Activated CD4-positive, alpha-beta T cell treated with anti-CD3 and anti-CD28 coated beads, Interleukin-2, amount 10 ng/mL, durations not matched to agents 7 days and 5 days (primary cell): Measurements from ENCODE around the gene MEAF6. TPM values are rescaled to one million over a fixed set of nuclear protein-coding genes. Genes with fewer than 3 reads are reported as not detected.
A peak's percentile ranks its signal among the peaks of the same experiment; 100 is the strongest.

Experiments used
- CTCF ChIA-PET: fragments of 350-600 bp; sonication (Branson Sonifier 250); formaldehyde crosslinking; loops from one replicate; lab custom pipeline; 2021; ENCODE audit warnings: antibody characterized with exemption; lab: Charles Lee
- POLR2A ChIA-PET: fragments of 350-600 bp; sonication (Branson Sonifier 250); formaldehyde crosslinking; loops from one replicate; lab custom pipeline; 2021; ENCODE audit warnings: antibody characterized with exemption; lab: Charles Lee
- DNase-seq: peaks from one replicate; pipeline ENCODE4 v3.0.0-alpha.2; 2020
- H3K27ac Mint-ChIP-seq: one replicate; pipeline ENCODE4 v1.8.0; 2021; ENCODE audit warnings: mild to moderate bottlenecking, moderate library complexity, mixed read lengths
- H3K27me3 Mint-ChIP-seq: one replicate; pipeline ENCODE4 v1.8.0; 2021; ENCODE audit warnings: mixed read lengths
- H3K36me3 Mint-ChIP-seq: one replicate; pipeline ENCODE4 v1.8.0; 2021; ENCODE audit warnings: low read depth, mixed read lengths
- H3K4me1 Mint-ChIP-seq: one replicate; pipeline ENCODE4 v1.8.0; 2021; ENCODE audit warnings: mixed read lengths
- H3K4me3 Mint-ChIP-seq: one replicate; pipeline ENCODE4 v1.8.0; 2021; ENCODE audit warnings: mild to moderate bottlenecking, moderate library complexity, mixed read lengths
- H3K9me3 Mint-ChIP-seq: one replicate; pipeline ENCODE4 v1.8.0; 2021; ENCODE audit warnings: mixed read lengths
- total RNA-seq, 2 experiments: library from RNA; stranded (reverse); gene quantifications; one replicate each; pipeline ENCODE4 v1.2.3, GENCODE V29; 2021

MEAF6 gene
- total RNA-seq, 2 experiments from 2014 or later = 68.8 to 75.6 TPM

DNA sequence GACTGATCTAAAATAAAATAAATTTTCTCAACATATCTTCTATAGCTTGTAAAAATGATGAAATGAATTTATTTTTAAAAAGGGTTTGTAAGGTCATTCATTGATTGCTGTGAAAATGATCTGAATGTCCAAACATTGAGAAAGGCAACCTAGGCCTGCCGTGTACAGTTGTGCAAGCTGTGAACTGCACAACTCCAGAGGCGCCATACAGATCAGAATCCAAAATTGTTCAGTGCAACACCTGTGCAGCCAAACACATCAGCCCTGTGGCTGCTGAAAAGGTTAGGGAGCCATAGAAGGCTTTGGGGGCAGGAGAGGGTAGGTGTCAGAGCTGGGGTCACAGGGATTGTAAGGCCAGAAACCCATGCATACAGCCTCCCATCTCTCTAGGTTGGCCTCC, 50.1 kb downstream of the MEAF6 start:
- CTCF ChIA-PET = interaction anchor here (1.9 to 2.7 kb wide), 2 partner anchors 8 to 23 kb away, joined by 6 to 20 read pairs; no protein-coding TSS in a partner anchor
- DNase-seq = no peak
- H3K9me3 Mint-ChIP-seq = no peaks in the 10 kb centered on the region
- H3K27ac Mint-ChIP-seq = no peak overlapping the region
- no peaks in the 10 kb centered on the region for H3K27me3 Mint-ChIP-seq
- peaks cover 4% of the 10 kb centered on the region for H3K4me1 Mint-ChIP-seq
- H3K4me3 Mint-ChIP-seq = no peak overlapping the region
- no peaks in the 10 kb centered on the region for H3K36me3 Mint-ChIP-seq
- POLR2A ChIA-PET = no interaction called here

GRCh38 chr1:37461698-37462436, 52.7 kb downstream of the MEAF6 start:
- POLR2A ChIA-PET = no interaction called here
- H3K27me3 Mint-ChIP-seq = no peaks in the 10 kb centered on the region
- H3K4me3 Mint-ChIP-seq = no peak overlapping the region
- CTCF ChIA-PET = interaction anchor here (1.3 to 2.7 kb wide), 2 partner anchors 26 to 52 kb away, joined by 6 to 20 read pairs; partner anchors contain the start of gene MEAF6
- peaks cover 4% of the 10 kb centered on the region for H3K4me1 Mint-ChIP-seq
- H3K9me3 Mint-ChIP-seq = no peaks in the 10 kb centered on the region
- no peaks in the 10 kb centered on the region for H3K36me3 Mint-ChIP-seq
- DNase-seq = no peak
- no peak overlapping the region for H3K27ac Mint-ChIP-seq

DNA sequence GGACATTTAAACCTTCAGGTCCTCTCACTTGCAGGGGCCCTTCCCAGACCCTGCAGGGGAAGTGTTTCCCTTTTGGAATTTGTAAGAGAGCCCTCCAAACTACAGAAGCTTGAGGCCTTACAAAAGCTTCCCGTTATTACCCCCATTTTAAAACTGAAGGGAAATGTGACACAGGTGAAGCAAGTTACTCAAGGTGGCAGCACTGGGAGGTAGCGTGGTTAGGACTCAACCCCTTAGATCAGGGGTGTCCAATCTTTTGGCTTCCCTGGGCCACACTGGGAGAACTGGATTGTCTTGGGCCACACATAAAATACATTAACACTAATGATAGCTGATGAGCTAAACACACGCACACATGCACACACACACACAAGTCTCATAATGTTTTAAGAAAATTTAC, 56.0 kb downstream of the MEAF6 start:
- CTCF ChIA-PET = interaction anchor here (0.6 to 1.3 kb wide), 2 partner anchors 18 to 30 kb away, joined by 3 read pairs; no protein-coding TSS in a partner anchor
- no peaks in the 10 kb centered on the region for H3K27me3 Mint-ChIP-seq
- H3K27ac Mint-ChIP-seq = no peak overlapping the region
- H3K9me3 Mint-ChIP-seq = no peaks in the 10 kb centered on the region
- H3K4me3 Mint-ChIP-seq = no peak overlapping the region
- peaks cover 11% of the 10 kb centered on the region for H3K4me1 Mint-ChIP-seq
- H3K36me3 Mint-ChIP-seq = peaks cover 3% of the 10 kb centered on the region
- POLR2A ChIA-PET = no interaction called here
- DNase-seq = no peak

DNA sequence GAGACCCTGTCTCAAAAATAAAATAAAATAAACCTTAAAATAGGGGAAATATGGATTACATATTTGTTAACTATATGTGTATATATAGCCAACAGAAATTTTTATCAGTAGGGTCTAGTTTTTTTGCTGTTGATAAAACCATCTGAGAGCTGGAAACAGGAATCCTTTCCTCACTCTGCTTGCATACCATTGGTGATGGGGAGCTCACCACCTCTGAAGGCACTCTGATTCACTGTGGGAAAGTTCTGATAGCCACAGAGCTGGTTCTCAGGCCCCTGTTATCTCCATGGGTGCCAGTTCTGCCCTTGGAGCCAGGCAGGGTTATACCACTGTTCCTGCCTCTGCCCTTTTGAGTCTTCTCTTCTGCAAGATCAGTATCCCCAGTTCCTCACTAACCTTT, 58.0 kb downstream of the MEAF6 start:
- no peak overlapping the region for H3K27ac Mint-ChIP-seq
- POLR2A ChIA-PET = no interaction called here

DNA sequence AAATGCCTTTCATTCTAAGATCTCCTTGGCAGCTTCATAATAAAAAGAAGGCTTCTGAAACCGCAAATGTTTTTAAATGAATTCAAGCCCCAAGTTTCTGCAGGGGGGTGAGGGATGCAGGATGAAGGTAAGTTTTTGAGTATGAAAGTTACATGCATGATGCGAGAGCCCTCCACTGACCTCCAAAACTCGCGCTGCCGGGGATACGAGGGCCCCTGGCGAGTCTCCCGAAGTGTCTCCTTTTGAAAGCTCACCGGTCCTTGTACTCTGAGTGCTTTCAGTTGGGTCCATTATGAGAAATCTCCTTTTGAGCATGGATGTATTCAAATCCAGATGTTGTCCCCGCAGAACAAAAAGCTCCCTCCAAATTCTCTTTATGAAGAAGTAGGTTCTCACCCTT, 59.0 kb downstream of the MEAF6 start:
- POLR2A ChIA-PET = no interaction called here
- Mint-ChIP-seq H3K27me3 (no peaks in the 10 kb centered on the region), H3K27ac (no peak overlapping the region), H3K36me3 (peaks cover 3% of the 10 kb centered on the region), H3K9me3 (no peaks in the 10 kb centered on the region), H3K4me1 (peaks cover 15% of the 10 kb centered on the region), H3K4me3 (no peak overlapping the region)
- CTCF ChIA-PET = interaction anchor here (0.6 to 4.9 kb wide), 7 partner anchors 10 to 1051 kb away, joined by 3 to 44 read pairs (median 4); partner anchors contain the start of genes MEAF6 and ZC3H12A
- DNase-seq = no peak

More for the DNA sequence above, 58.0 kb downstream of the MEAF6 start:
- no peaks in the 10 kb centered on the region for H3K27me3 Mint-ChIP-seq
- H3K36me3 Mint-ChIP-seq = peaks cover 3% of the 10 kb centered on the region
- CTCF ChIA-PET = interaction anchor here (1.3 to 4.9 kb wide), 4 partner anchors 9 to 30 kb away, joined by 4 to 44 read pairs (median 5); no protein-coding TSS in a partner anchor
- no peak overlapping the region for H3K4me3 Mint-ChIP-seq
- no peak for DNase-seq
- peaks cover 11% of the 10 kb centered on the region for H3K4me1 Mint-ChIP-seq
- no peaks in the 10 kb centered on the region for H3K9me3 Mint-ChIP-seq

DNA sequence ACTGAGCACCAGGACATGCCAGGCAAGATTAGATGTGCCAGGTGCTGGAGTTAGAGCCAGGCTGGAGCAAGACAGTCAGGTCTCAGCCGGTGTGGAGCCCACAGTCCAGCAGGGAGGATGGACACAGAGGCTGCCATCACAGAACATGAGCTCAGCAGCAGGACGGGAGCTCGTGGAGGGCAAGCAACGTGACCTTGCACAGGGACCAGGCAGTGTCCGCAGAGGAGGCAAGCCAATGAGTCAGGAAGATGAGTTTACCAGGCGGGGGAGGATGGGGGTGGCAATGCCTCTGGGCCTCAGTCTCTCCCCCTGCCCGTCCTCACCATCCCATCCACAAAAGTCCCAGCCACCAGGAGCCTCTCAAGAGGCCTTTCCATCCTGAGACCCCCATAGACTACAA, 60.9 kb downstream of the MEAF6 start:
- peaks cover 3% of the 10 kb centered on the region for H3K36me3 Mint-ChIP-seq
- H3K9me3 Mint-ChIP-seq = no peaks in the 10 kb centered on the region
- peaks cover 23% of the 10 kb centered on the region for H3K4me1 Mint-ChIP-seq
- no peaks in the 10 kb centered on the region for H3K27me3 Mint-ChIP-seq
- ChIA-PET CTCF (interaction anchor here (0.6 to 4.9 kb wide), 8 partner anchors 10 to 880 kb away, joined by 3 to 44 read pairs (median 4); no protein-coding TSS in a partner anchor), POLR2A (no interaction called here)
- no peak overlapping the region for H3K27ac Mint-ChIP-seq
- no peak for DNase-seq
- H3K4me3 Mint-ChIP-seq = no peak overlapping the region

GRCh38 chr1:37452416-37452815, 62.1 kb downstream of the MEAF6 start:
- Mint-ChIP-seq H3K4me1 (peaks cover 20% of the 10 kb centered on the region), H3K27me3 (no peaks in the 10 kb centered on the region), H3K4me3 (no peak overlapping the region), H3K9me3 (no peaks in the 10 kb centered on the region), H3K36me3 (peaks cover 3% of the 10 kb centered on the region), H3K27ac (no peak overlapping the region)
- DNase-seq = no peak
- POLR2A ChIA-PET = no interaction called here
- CTCF ChIA-PET = interaction anchor here (4.9 kb wide), 1 partner anchor 34 kb away, joined by 44 read pairs; no protein-coding TSS in a partner anchor

DNA sequence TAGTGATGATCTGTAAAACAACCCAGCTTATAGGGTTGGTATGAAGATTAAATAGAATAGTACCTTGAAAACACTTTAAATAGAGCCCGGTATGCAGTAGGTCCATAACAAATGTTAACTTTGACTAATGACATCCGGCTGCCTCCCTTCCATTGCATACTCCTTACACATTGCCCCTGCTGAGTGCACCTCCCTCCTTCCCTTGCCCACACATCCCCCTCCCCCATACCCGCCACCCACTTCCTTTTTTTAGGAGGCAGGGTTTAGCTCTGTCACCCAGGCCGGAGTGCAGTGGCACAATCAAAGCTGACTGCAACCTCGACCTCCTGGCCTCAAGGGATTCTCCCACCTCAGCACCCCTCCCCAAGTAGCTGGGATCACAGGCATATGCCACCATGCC, 64.6 kb downstream of the MEAF6 start:
- ChIA-PET CTCF (interaction anchor here (0.5 to 1.8 kb wide), 4 partner anchors 38 to 250 kb away, joined by 3 to 5 read pairs (median 3); partner anchors contain the start of gene MEAF6), POLR2A (interaction anchor here (0.6 kb wide), 1 partner anchor 24 kb away, joined by 3 read pairs; no protein-coding TSS in a partner anchor)
- DNase-seq = peak; percentile 51
- peaks cover 18% of the 10 kb centered on the region for H3K4me1 Mint-ChIP-seq
- H3K9me3 Mint-ChIP-seq = no peaks in the 10 kb centered on the region
- peaks cover 3% of the 10 kb centered on the region for H3K27me3 Mint-ChIP-seq
- H3K4me3 Mint-ChIP-seq = peak overlapping the region; percentile 8
- peak overlapping the region; percentile 75 for H3K27ac Mint-ChIP-seq
- peaks cover under 1% of the 10 kb centered on the region for H3K36me3 Mint-ChIP-seq

GRCh38 chr1:37448691-37449417, 65.7 kb downstream of the MEAF6 start:
- Mint-ChIP-seq H3K27ac (no peak overlapping the region), H3K36me3 (no peaks in the 10 kb centered on the region), H3K9me3 (no peaks in the 10 kb centered on the region), H3K4me3 (no peak overlapping the region), H3K27me3 (peaks cover 3% of the 10 kb centered on the region), H3K4me1 (peaks cover 13% of the 10 kb centered on the region)
- POLR2A ChIA-PET = no interaction called here
- CTCF ChIA-PET = no interaction called here
- DNase-seq = no peak

DNA sequence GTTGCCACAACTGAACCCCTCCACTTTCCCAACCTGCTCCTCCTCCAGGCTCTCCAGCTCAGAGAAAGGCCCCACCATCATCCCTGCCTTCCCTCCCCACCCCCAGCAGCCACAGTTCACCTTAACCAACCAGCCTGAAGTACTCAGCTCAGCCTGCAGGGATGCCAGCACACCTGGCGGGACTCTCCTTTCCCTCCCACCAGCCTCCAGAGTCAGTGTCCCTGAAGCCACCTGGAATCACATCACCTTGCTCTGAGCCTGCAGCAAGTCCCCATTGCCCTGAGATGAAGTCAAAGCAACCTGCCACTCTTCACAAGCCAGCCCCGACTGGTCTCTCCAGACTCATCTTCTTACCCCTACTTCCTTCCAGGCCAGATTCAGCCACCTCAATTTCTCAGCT, 66.4 kb downstream of the MEAF6 start:
- CTCF ChIA-PET = no interaction called here
- Mint-ChIP-seq H3K4me1 (peaks cover 13% of the 10 kb centered on the region), H3K27me3 (peaks cover 4% of the 10 kb centered on the region), H3K27ac (no peak overlapping the region), H3K4me3 (no peak overlapping the region), H3K36me3 (no peaks in the 10 kb centered on the region), H3K9me3 (no peaks in the 10 kb centered on the region)
- POLR2A ChIA-PET = no interaction called here
- no peak for DNase-seq

GRCh38 chr1:37446874-37447273, 67.7 kb downstream of the MEAF6 start:
- Mint-ChIP-seq H3K36me3 (no peaks in the 10 kb centered on the region), H3K27ac (no peak overlapping the region), H3K27me3 (peaks cover 12% of the 10 kb centered on the region), H3K4me3 (no peak overlapping the region), H3K9me3 (no peaks in the 10 kb centered on the region), H3K4me1 (peaks cover 13% of the 10 kb centered on the region)
- CTCF ChIA-PET = no interaction called here
- POLR2A ChIA-PET = no interaction called here
- no peak for DNase-seq

DNA sequence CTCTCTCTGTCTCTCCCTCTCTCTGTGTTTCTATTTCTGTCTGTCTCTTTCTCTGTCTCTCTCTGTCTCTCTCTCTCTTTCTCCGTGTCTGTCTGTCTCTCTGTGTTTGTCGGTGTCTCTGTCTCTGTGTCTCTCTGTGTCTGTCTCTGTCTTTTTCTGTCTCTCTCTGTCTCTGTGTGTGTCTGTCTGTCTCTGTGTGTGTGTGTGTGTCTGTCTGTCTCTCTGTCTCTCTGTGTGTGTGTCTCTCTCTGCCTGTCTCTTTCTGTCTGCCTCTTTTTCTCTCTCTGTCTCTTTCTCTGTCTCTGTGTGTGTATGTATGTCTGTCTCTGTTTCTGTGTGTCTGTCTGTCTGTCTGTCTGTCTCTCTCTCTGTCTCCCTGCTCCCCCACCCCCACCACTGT, 71.9 kb downstream of the MEAF6 start:
- CTCF ChIA-PET = no interaction called here
- Mint-ChIP-seq H3K4me3 (no peak overlapping the region), H3K27me3 (peaks cover 14% of the 10 kb centered on the region), H3K9me3 (no peaks in the 10 kb centered on the region), H3K4me1 (no peaks in the 10 kb centered on the region), H3K27ac (no peak overlapping the region), H3K36me3 (no peaks in the 10 kb centered on the region)
- DNase-seq = no peak
- POLR2A ChIA-PET = no interaction called here
